GM04503 (cell line): ENCODE results near the gene SPATA46.

Experiments used
- DNase-seq: peaks from one replicate; pipeline ENCODE4 v3.0.0-alpha.2; 2012; ENCODE audit warnings: low read depth

SPATA46 gene

DNA sequence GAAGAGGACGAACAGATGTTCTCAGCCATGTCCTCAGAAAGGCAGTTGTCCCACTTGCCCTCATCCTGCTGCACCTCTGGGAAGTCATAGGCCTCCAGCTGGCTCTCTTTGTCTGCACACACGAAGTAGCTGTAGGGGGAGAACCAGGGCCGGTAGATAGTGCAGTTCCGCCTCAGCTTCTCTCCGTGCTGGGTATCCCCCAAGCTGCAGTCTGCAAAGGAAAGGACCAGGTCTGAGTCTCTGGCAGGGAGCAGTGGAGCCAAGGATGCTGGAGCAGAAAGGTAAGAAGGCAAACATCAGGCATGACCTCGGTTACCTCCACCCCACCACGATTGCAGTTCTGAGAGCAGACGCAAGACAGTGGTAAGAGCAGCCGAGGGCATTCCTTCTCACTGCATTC lies 2.2 kb downstream of the SPATA46 start:
- DNase-seq = no peak

DNA sequence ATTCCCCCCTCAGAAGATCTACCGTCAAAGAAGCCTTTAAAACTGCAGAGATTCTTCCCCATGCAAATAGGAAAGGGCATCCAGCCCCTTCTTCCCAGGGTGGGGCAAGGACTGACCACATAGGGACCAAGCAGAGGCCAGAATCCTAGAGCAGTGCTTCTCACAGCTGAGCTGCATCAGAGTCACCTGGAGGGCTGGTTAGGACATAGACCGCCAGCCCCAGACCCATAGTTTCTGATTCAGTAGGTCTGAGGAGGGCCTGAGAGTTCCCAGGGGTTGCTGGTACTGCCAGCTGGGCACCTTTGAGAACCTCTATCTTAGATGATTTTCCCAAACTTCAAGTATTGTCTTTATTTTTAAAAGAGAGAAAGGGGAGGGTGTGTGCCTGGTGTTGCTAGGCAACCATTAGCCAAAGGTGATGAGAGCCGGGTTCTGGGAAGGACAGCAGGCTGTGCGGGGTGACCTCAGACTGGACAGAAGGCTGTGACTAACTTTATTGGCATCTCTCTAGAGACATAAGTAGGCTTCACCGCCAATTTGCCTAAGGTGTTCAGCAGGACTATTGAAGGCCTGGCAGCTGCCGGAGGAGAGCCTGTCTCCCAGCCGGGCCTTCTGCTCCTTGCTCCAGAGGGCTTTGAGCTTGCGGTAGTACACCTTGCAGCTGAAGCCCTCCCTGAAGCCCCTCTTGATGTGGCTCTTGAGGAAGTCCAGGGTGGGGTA lies 3.0 kb downstream of the SPATA46 start:
- no peak for DNase-seq

- no peak for DNase-seq
Observed at GRCh38 chr1:162373072-162373427, 3.6 kb downstream of the SPATA46 start.

GRCh38 chr1:162372159-162373071 lies 4.2 kb downstream of the SPATA46 start:
- no peak for DNase-seq

GRCh38 chr1:162371611-162372010 lies 5.0 kb downstream of the SPATA46 start:
- no peak for DNase-seq

- DNase-seq = no peak
Observed at GRCh38 chr1:162370721-162371120, 5.9 kb downstream of the SPATA46 start.

DNA sequence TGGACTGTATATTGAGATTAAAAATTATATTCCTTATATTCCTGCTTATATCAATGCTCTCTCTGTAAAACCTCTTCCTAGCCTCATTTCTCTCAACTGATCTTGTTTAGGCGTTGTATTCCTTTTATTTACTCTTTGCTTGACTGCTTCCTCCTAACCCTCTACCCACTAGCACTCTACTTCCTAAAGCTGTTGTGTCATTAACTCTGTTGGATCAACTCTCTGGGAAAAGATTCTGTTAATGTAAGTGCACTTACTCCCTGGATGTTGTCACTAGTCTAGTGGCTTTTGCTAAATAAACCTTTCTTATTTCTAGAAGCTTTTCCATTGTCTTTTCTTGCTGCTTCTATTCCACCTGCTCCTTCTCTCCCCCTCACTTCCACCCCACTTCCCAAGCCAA lies 6.5 kb downstream of the SPATA46 start:
- no peak for DNase-seq

DNA sequence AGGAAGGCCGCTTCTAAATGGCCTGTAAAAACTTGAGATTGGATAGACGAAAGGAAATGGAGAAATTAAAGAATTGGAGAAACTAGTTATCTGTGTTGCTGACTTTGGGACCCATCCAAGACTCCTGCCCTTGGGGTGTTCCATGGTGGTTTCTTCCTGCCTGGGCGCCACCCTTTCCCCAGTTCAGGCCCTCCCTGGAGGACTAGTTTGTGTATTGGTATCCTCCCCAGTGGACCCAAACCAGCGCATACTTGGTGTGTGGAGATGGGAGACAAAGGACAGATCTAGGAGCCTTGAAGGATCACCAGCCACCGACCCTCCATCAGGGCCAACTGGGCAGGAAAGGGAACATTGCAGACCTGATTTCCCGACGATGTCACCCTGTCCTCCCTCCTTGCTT lies 7.1 kb downstream of the SPATA46 start:
- no peak for DNase-seq

GRCh38 chr1:162368451-162368850 lies 8.2 kb downstream of the SPATA46 start:
- no peak for DNase-seq

- no peak for DNase-seq
Observed at GRCh38 chr1:162367772-162368171, 8.9 kb downstream of the SPATA46 start.

DNA sequence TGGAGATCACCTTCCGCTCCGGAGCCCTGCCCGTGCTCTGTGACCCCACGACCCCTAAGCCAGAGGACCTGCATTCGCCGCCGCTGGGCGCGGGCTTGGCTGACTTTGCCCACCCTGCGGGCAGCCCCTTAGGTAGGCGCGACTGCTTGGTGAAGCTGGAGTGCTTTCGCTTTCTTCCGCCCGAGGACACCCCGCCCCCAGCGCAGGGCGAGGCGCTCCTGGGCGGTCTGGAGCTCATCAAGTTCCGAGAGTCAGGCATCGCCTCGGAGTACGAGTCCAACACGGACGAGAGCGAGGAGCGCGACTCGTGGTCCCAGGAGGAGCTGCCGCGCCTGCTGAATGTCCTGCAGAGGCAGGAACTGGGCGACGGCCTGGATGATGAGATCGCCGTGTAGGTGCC lies 9.6 kb downstream of the SPATA46 start:
- DNase-seq = no peak

- DNase-seq = no peak
Observed at GRCh38 chr1:162366671-162367070, 10.0 kb downstream of the SPATA46 start.

DNA sequence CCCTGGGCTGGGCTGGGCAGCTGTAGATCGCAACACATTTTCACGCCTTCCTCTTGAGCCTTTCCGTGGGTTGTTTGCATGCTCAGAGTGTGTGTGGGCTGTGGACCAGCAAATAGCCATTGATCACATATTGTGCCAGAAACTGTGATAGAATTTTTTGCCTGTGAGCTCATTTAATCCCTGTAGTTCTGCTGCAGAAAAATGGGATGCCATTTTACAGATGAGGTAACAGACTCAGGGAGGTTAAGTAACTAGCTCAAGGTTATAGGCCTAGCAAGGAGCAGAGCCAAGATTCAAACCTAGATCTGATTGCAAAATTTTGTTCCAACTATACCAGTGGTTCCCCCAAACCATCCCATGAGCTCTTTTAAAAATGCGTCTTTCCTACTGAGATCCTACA lies 10.5 kb downstream of the SPATA46 start:
- DNase-seq = no peak

DNA sequence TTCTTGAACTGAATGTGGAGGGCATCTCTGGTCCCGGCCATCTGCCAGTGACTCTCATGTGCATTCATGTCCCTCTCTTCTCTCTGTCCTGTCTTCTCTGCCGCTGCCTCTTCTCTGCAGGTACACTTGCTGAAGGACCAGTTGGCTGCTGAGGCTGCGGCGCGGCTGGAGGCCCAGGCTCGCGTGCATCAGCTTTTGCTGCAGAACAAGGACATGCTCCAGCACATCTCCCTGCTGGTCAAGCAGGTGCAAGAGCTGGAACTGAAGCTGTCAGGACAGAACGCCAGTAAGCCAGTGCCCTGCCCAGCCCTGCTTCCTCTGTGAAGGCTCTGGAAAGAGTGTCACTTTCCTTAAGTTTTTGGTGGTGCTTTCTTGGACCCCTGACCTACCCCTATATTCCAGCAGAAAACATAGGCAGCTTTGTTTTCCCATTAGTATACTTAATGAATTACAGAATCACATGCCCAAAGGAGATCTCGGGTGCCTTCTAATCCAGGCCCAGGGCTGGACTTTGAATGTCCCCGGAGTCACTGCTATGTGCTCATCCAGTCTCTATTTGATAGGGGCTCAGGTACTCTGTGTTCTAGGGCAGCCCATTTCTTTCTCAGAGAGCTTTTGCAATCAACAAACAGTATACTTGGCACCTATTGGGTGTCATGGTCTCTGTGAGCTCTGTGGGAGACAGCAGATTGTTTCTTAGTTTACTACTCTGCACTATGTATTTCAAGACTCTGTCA lies 11.2 kb downstream of the SPATA46 start:
- DNase-seq = no peak

GRCh38 chr1:162364498-162364897 lies 12.2 kb downstream of the SPATA46 start:
- DNase-seq = no peak

- no peak for DNase-seq
Observed at GRCh38 chr1:162363823-162364222, 12.8 kb downstream of the SPATA46 start.

GRCh38 chr1:162361349-162361748 lies 15.3 kb downstream of the SPATA46 start:
- no peak for DNase-seq

GRCh38 chr1:162360874-162361260 lies 15.8 kb downstream of the SPATA46 start:
- no peak for DNase-seq

DNA sequence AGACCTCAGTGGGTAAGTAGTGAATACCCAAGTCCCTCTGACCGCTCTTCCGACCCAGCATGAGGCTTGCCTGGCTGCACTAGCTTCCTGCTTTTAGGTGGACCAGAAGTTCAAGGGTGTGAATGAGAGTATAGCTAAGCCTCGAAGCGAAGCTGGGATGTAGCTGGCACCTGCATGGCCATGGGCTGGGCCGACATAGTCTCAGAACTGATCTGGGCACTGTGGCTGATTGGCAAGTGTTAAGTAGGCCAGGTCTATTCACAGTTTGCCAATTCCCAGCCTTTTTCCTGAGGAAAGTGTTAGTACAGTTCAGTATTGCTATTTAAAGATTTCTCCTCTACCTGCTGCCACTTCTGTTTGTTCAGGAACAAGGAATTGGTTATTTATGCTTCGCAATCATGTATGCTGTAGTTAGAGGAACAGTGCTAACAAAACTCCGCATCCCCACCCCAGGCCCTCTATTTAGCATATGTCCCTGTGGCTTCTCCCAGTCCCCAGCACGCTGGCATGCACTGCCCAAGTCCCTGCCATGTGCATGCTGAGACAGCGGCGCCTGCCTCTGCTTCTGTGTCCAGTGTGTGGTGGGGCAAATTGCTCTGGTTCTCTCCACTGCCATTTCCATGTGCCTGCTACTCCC lies 16.3 kb downstream of the SPATA46 start:
- DNase-seq = no peak

- DNase-seq = no peak
Observed at GRCh38 chr1:162359523-162360236, 17.0 kb downstream of the SPATA46 start.

- DNase-seq = no peak
Observed at GRCh38 chr1:162358928-162359327, 17.7 kb downstream of the SPATA46 start.
